ENCODE measurements around the gene KDM6A. TPM values are rescaled to one million over a fixed set of nuclear protein-coding genes. Genes with fewer than 3 reads are reported as not detected.
A peak's percentile ranks its signal among the peaks of the same experiment; 100 is the strongest.
"Not testable (repeated sequence)": the region's sequence is repeated elsewhere in the genome, so short reads cannot be mapped to it uniquely, and the experiment has no call there.

KDM6A gene
- total RNA-seq, 1 donor from 2014 or later, result 38.4 TPM

DNA sequence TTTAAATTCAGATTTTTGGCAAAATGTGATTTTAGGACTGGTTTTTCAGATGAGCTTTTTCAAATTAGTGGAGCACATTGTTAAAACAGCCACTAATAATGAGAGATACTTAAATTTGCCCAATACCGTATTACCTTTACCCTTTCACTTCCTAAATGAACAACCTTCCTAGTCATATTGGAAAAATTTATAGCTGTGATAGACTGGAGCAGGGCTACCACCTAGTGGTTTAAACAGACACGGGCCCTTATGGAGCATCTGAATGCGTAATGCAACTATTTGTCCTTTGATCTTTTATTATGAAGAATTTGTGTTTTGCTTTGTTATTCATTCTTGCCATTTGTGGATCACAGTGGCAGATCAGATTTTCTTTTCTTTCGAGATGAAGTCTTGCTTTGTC is 72.7 kb downstream of the KDM6A start:
- Mint-ChIP-seq H3K4me3 (ENCODE audit: unreplicated experiment) (no peak overlapping the region), H3K27me3 (ENCODE audit: unreplicated experiment) (peaks cover 3% of the 10 kb centered on the region), H3K9me3 (ENCODE audit: unreplicated experiment) (no peaks in the 10 kb centered on the region), H3K27ac (ENCODE audit: unreplicated experiment) (no peak overlapping the region), H3K4me1 (ENCODE audit: unreplicated experiment) (peaks cover 9% of the 10 kb centered on the region), H3K36me3 (ENCODE audit: low read depth, unreplicated experiment) (no peaks in the 10 kb centered on the region)
- DNase-seq (ENCODE audit: low spot score), result no peak
- TF ChIP-seq, protein P1, sequence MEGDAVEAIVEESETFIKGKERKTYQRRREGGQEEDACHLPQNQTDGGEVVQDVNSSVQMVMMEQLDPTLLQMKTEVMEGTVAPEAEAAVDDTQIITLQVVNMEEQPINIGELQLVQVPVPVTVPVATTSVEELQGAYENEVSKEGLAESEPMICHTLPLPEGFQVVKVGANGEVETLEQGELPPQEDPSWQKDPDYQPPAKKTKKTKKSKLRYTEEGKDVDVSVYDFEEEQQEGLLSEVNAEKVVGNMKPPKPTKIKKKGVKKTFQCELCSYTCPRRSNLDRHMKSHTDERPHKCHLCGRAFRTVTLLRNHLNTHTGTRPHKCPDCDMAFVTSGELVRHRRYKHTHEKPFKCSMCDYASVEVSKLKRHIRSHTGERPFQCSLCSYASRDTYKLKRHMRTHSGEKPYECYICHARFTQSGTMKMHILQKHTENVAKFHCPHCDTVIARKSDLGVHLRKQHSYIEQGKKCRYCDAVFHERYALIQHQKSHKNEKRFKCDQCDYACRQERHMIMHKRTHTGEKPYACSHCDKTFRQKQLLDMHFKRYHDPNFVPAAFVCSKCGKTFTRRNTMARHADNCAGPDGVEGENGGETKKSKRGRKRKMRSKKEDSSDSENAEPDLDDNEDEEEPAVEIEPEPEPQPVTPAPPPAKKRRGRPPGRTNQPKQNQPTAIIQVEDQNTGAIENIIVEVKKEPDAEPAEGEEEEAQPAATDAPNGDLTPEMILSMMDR (IDR thresholded peaks at IDR 0.05; ENCODE audit: unreplicated experiment), result no peak

- Mint-ChIP-seq H3K4me3 (ENCODE audit: unreplicated experiment) (no peak overlapping the region), H3K27me3 (ENCODE audit: unreplicated experiment) (peaks cover 3% of the 10 kb centered on the region), H3K27ac (ENCODE audit: unreplicated experiment) (no peak overlapping the region), H3K9me3 (ENCODE audit: unreplicated experiment) (no peaks in the 10 kb centered on the region), H3K36me3 (ENCODE audit: low read depth, unreplicated experiment) (no peaks in the 10 kb centered on the region), H3K4me1 (ENCODE audit: unreplicated experiment) (peaks cover 14% of the 10 kb centered on the region)
- TF ChIP-seq, protein P1 (IDR thresholded peaks at IDR 0.05; ENCODE audit: unreplicated experiment), result no peak
- DNase-seq (ENCODE audit: low spot score), result no peak
Observed at GRCh38 chrX:44946771-44947170, 73.8 kb downstream of the KDM6A start.

GRCh38 chrX:44947995-44948394 is 75.0 kb downstream of the KDM6A start:
- no peak overlapping the region for H3K27ac Mint-ChIP-seq (ENCODE audit: unreplicated experiment)
- peaks cover 14% of the 10 kb centered on the region for H3K4me1 Mint-ChIP-seq (ENCODE audit: unreplicated experiment)
- H3K4me3 Mint-ChIP-seq (ENCODE audit: unreplicated experiment), result no peak overlapping the region
- H3K9me3 Mint-ChIP-seq (ENCODE audit: unreplicated experiment), result no peaks in the 10 kb centered on the region
- no peak for DNase-seq (ENCODE audit: low spot score)
- no peaks in the 10 kb centered on the region for H3K27me3 Mint-ChIP-seq (ENCODE audit: unreplicated experiment)
- TF ChIP-seq, protein P1 (IDR thresholded peaks at IDR 0.05; ENCODE audit: unreplicated experiment), result no peak
- no peaks in the 10 kb centered on the region for H3K36me3 Mint-ChIP-seq (ENCODE audit: low read depth, unreplicated experiment)

DNA sequence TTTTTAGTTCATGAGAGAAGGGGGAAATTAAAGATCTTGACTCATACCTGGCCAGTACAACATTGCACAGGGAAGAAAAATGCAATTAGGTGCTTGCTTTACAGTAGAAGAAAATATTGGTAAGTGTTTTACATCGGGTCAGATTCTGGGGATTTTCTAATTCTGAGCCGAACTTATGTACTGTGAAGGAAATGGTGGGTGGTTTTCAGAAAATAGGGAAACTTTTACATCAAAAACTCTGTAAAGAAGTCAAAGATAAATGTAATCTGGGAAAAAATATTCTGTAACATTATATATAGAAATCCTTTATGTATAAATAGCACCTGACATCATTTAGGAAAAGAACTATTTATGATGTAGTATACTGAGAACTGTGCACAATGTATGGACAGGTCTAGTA is 75.4 kb downstream of the KDM6A start:
- no peak for DNase-seq (ENCODE audit: low spot score)
- H3K27ac Mint-ChIP-seq (ENCODE audit: unreplicated experiment), result no peak overlapping the region

GRCh38 chrX:44949125-44949524 is 76.1 kb downstream of the KDM6A start:
- no peak overlapping the region for H3K4me3 Mint-ChIP-seq (ENCODE audit: unreplicated experiment)
- no peaks in the 10 kb centered on the region for H3K9me3 Mint-ChIP-seq (ENCODE audit: unreplicated experiment)
- no peaks in the 10 kb centered on the region for H3K27me3 Mint-ChIP-seq (ENCODE audit: unreplicated experiment)
- TF ChIP-seq, protein P1 (IDR thresholded peaks at IDR 0.05; ENCODE audit: unreplicated experiment), result no peak
- peaks cover 16% of the 10 kb centered on the region for H3K4me1 Mint-ChIP-seq (ENCODE audit: unreplicated experiment)
- no peak for DNase-seq (ENCODE audit: low spot score)
- H3K27ac Mint-ChIP-seq (ENCODE audit: unreplicated experiment), result no peak overlapping the region
- no peaks in the 10 kb centered on the region for H3K36me3 Mint-ChIP-seq (ENCODE audit: low read depth, unreplicated experiment)

More for the DNA sequence above, 75.4 kb downstream of the KDM6A start:
- Mint-ChIP-seq H3K27me3 (ENCODE audit: unreplicated experiment) (no peaks in the 10 kb centered on the region), H3K4me3 (ENCODE audit: unreplicated experiment) (no peak overlapping the region), H3K4me1 (ENCODE audit: unreplicated experiment) (peaks cover 14% of the 10 kb centered on the region), H3K36me3 (ENCODE audit: low read depth, unreplicated experiment) (no peaks in the 10 kb centered on the region), H3K9me3 (ENCODE audit: unreplicated experiment) (no peaks in the 10 kb centered on the region)
- TF ChIP-seq, protein P1 (IDR thresholded peaks at IDR 0.05; ENCODE audit: unreplicated experiment), result no peak

DNA sequence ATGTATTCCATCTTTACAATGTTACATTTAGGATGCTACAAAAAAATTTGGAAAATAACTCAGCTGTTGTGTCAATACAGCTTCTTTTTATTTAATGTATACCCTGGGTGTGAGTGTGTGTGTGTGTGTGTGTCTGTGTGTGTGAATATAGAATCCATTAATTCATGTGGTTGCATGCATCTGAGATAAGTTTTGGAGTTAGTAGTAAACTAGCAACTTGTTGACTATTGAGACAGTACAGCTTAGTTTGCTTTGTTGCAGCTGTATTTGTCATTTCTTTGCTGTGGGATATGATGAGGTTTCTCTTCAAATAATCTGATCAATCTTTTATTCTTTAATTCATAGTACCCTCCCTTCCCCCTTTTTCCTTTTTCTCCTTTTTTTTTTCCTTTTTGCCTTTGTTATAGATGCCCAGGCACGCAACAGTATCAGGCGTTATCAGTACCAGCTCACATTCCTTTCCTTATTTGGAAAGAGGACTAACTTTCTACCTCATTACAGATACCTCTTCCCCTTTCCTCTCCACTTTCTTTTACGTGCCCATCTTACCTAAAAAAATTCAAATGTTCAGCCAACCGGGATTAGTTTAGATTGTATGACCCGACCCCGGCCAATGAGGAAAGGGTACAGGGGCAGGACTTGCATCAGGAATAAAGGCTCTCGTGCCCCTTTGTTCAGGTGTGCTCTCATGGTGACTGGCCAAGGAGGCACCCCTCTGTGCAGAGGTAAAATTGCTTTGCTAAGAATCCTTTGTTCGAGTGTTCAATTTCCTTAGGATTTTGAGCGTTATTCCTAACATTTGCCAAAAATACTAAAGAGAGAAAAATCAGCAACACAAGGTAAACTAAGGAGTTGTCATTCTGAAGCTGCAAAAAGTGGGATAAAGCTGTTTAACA is 77.7 kb downstream of the KDM6A start:
- DNase-seq (ENCODE audit: low spot score); H3K27me3 Mint-ChIP-seq (ENCODE audit: unreplicated experiment): not testable (repeated sequence)
- H3K27ac Mint-ChIP-seq (ENCODE audit: unreplicated experiment), result peak overlapping the region; percentile 94

More for the DNA sequence above, 77.7 kb downstream of the KDM6A start:
- Mint-ChIP-seq H3K4me3 (ENCODE audit: unreplicated experiment) (peak overlapping the region; percentile 37), H3K4me1 (ENCODE audit: unreplicated experiment) (peaks cover 26% of the 10 kb centered on the region)
- not testable (repeated sequence) for H3K9me3 Mint-ChIP-seq (ENCODE audit: unreplicated experiment); H3K36me3 Mint-ChIP-seq (ENCODE audit: low read depth, unreplicated experiment)

All from endothelial cell (in vitro differentiated cells).